NCI-H1436 (cell line): ENCODE data around the gene CHST7.
A peak's percentile ranks its signal among the peaks of the same experiment; 100 is the strongest.

Experiments used
- DNase-seq: peaks from one replicate; lab custom pipeline; 2025; lab: John Stamatoyannopoulos, UW

The CHST7 gene

GRCh38 chrX:46610070-46610658, 36.6 kb downstream of the CHST7 start:
- DNase-seq, result no peak

- DNase-seq, result no peak
These were observed 38.2 kb downstream of the CHST7 start for GRCh38 chrX:46611658-46612362.

GRCh38 chrX:46617906-46618305, 44.3 kb downstream of the CHST7 start:
- no peak for DNase-seq

GRCh38 chrX:46618947-46619346, 45.4 kb downstream of the CHST7 start:
- DNase-seq, result no peak

GRCh38 chrX:46620505-46620904, 46.9 kb downstream of the CHST7 start:
- DNase-seq, result no peak

- no peak for DNase-seq
These were observed 48.0 kb downstream of the CHST7 start for GRCh38 chrX:46621572-46621971.

- no peak for DNase-seq
These were observed 50.7 kb downstream of the CHST7 start for GRCh38 chrX:46624090-46624786.

GRCh38 chrX:46626566-46626965, 53.0 kb downstream of the CHST7 start:
- DNase-seq, result no peak

- no peak for DNase-seq
These were observed 53.5 kb downstream of the CHST7 start for GRCh38 chrX:46627062-46627461.

GRCh38 chrX:46627711-46628419, 54.3 kb downstream of the CHST7 start:
- no peak for DNase-seq

GRCh38 chrX:46628460-46629371, 55.2 kb downstream of the CHST7 start:
- no peak for DNase-seq

- no peak for DNase-seq
These were observed 56.6 kb downstream of the CHST7 start for GRCh38 chrX:46630141-46630540.

GRCh38 chrX:46634577-46634976, 61.0 kb downstream of the CHST7 start:
- DNase-seq, result no peak

GRCh38 chrX:46635186-46635585, 61.6 kb downstream of the CHST7 start:
- DNase-seq, result no peak

GRCh38 chrX:46636223-46636622, 62.7 kb downstream of the CHST7 start:
- no peak for DNase-seq

GRCh38 chrX:46637938-46638337, 64.4 kb downstream of the CHST7 start:
- DNase-seq, result no peak

GRCh38 chrX:46642145-46642544, 68.6 kb downstream of the CHST7 start:
- peak; percentile 2 for DNase-seq

GRCh38 chrX:46643636-46644035, 70.1 kb downstream of the CHST7 start:
- no peak for DNase-seq

GRCh38 chrX:46645614-46646013, 72.0 kb downstream of the CHST7 start:
- DNase-seq, result no peak

- DNase-seq, result no peak
These were observed 73.7 kb downstream of the CHST7 start for GRCh38 chrX:46647251-46647650.
